Fibroblast of lung (primary cell): ENCODE data around the gene MACROD2. TPM values are rescaled to one million over a fixed set of nuclear protein-coding genes. Genes with fewer than 3 reads are reported as not detected.

Experiments
- DNase-seq, 2 donors: peaks; one replicate each; pipeline versions ENCODE4 v3.0.0 to v3.0.0-alpha.2; 2010; ENCODE audit warnings: low read depth in 2 of 2
- H2AFZ ChIP-seq: 2 replicates; pipeline ENCODE4 v1.5.1; 2012; ENCODE audit warnings: low read length, control low read depth, inconsistent platforms
- H3K27ac ChIP-seq: 2 replicates; pipeline ENCODE4 v1.5.1; 2011; ENCODE audit warnings: low read length, control low read depth; ENCODE audit not compliant: insufficient read depth
- H3K27me3 ChIP-seq: 2 replicates; pipeline ENCODE4 v1.5.1; 2011; ENCODE audit warnings: mild to moderate bottlenecking, low read length; ENCODE audit not compliant: control insufficient read depth, insufficient read depth
- H3K36me3 ChIP-seq: 2 replicates; pipeline ENCODE4 v1.5.1; 2011; ENCODE audit warnings: low read length; ENCODE audit not compliant: control insufficient read depth, insufficient read depth
- H3K4me1 ChIP-seq: 2 replicates; pipeline ENCODE4 v1.5.1; 2011; ENCODE audit warnings: low read length; ENCODE audit not compliant: control insufficient read depth, insufficient read depth; ENCODE audit errors: extremely low read depth
- H3K4me2 ChIP-seq: 2 replicates; pipeline ENCODE4 v1.5.1; 2011; ENCODE audit warnings: low read length, control low read depth; ENCODE audit not compliant: insufficient read depth; ENCODE audit errors: extremely low read depth
- H3K4me3 ChIP-seq, 4 experiments: fragments of 200-600 bp in 1 of 4; sonication (generic) in 1 of 4; replicated peaks in 1 of 4; 2 replicates each; pipeline ENCODE4 v1.5.1; 2011 to 2016; ENCODE audit warnings: low read length in 4 of 4, low read depth in 3 of 4, mild to moderate bottlenecking in 3 of 4, control low read depth in 2 of 4, inconsistent platforms in 1 of 4, mixed read lengths in 1 of 4; ENCODE audit not compliant: insufficient read depth in 1 of 4; ENCODE audit errors: control extremely low read depth in 1 of 4
- H3K79me2 ChIP-seq: 2 replicates; pipeline ENCODE4 v1.5.1; 2012; ENCODE audit warnings: mild to moderate bottlenecking, low read length, inconsistent platforms; ENCODE audit not compliant: control insufficient read depth, insufficient read depth
- H3K9ac ChIP-seq: 2 replicates; pipeline ENCODE4 v1.5.1; 2011; ENCODE audit warnings: mild to moderate bottlenecking, low read length, control low read depth; ENCODE audit not compliant: insufficient read depth
- H3K9me3 ChIP-seq: 2 replicates; pipeline ENCODE4 v1.5.1; 2012; ENCODE audit warnings: low read depth, low read length; ENCODE audit not compliant: control insufficient read depth, insufficient read depth
- H4K20me1 ChIP-seq: 2 replicates; pipeline ENCODE4 v1.5.1; 2011; ENCODE audit warnings: low read length; ENCODE audit not compliant: control insufficient read depth, insufficient read depth; ENCODE audit errors: extremely low read depth
- EZH2 ChIP-seq: IDR thresholded peaks from 2 replicates; pipeline ENCODE4 v1.5.1; 2012; ENCODE audit warnings: low read length, control low read depth, mild to moderate bottlenecking; ENCODE audit errors: missing control alignments
- polyA plus RNA-seq, 2 donors: library from polyadenylated mRNA; depleted of rRNA in 1 of 2; stranded (reverse) in 1 of 2; unstranded in 1 of 2; fragments of >200 nt; gene quantifications; 2 replicates each; pipeline ENCODE4 v1.2.1, GENCODE V29; 2011 to 2012; ENCODE audit warnings: missing spikeins in 1 of 2
- total RNA-seq: library from RNA; depleted of rRNA; stranded (reverse); fragments of >200 nt; gene quantifications from 2 replicates; pipeline ENCODE4 v1.2.1, GENCODE V29; 2014
- TF ChIP-seq, protein P1 (sequence below), 2 donors: IDR thresholded peaks in 1 of 2; conservative IDR thresholded peaks in 1 of 2; 1 replicate in 1 of 2; 2 replicates in 1 of 2; pipeline ENCODE4 v1.5.1; 2011 to 2012; ENCODE audit warnings: low read length in 2 of 2, control low read depth in 1 of 2, inconsistent platforms in 1 of 2, low read depth in 1 of 2, mild to moderate bottlenecking in 1 of 2

MACROD2 gene
- total and polyA plus RNA-seq, 2 donors (not counting 1 experiment from before 2014, with no cell fraction given), result 0.54 to 1.7 TPM

DNA sequence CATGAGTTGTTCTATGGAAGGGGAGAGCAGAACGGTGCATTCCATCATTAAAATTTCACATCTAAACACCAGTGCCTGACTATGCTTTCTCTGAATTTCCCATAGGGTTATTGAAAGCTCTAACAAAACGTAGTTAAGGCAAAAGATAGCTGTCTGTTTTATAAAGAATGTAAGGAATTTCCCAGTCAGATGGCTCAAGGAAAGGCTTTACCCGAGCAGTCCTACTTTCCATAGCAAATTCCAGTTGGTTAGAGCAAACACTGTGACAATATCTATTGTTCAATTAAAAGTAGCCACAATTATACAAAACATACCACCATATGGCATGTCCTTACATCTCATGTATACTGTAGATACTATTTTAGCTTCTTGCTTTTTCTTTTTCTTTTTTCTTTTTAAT is 1401.6 kb downstream of the MACROD2 start:
- H3K27ac ChIP-seq, result no peak overlapping the region
- no peak for DNase-seq
- H3K27me3 ChIP-seq, result no peaks in the 10 kb centered on the region
- H3K79me2 ChIP-seq, result no peaks in the 10 kb centered on the region
- H3K9me3 ChIP-seq, result no peaks in the 10 kb centered on the region
- H3K4me3 ChIP-seq, result no peak overlapping the region
- H3K4me2 ChIP-seq, result no peak overlapping the region
- no peaks in the 10 kb centered on the region for H3K4me1 ChIP-seq
- H2AFZ ChIP-seq, result no peak overlapping the region
- no peak overlapping the region for H3K9ac ChIP-seq
- TF ChIP-seq EZH2, result no peak
- TF ChIP-seq, protein P1, sequence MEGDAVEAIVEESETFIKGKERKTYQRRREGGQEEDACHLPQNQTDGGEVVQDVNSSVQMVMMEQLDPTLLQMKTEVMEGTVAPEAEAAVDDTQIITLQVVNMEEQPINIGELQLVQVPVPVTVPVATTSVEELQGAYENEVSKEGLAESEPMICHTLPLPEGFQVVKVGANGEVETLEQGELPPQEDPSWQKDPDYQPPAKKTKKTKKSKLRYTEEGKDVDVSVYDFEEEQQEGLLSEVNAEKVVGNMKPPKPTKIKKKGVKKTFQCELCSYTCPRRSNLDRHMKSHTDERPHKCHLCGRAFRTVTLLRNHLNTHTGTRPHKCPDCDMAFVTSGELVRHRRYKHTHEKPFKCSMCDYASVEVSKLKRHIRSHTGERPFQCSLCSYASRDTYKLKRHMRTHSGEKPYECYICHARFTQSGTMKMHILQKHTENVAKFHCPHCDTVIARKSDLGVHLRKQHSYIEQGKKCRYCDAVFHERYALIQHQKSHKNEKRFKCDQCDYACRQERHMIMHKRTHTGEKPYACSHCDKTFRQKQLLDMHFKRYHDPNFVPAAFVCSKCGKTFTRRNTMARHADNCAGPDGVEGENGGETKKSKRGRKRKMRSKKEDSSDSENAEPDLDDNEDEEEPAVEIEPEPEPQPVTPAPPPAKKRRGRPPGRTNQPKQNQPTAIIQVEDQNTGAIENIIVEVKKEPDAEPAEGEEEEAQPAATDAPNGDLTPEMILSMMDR (conservative IDR thresholded peaks at IDR 0.05 in 1 of 2, IDR thresholded peaks at IDR 0.05 in 1 of 2; ENCODE audit: low read depth in 1 of 2, low read length in 2 of 2), result no peak
- H4K20me1 ChIP-seq, result no peaks in the 10 kb centered on the region
- H3K36me3 ChIP-seq, result no peaks in the 10 kb centered on the region

DNA sequence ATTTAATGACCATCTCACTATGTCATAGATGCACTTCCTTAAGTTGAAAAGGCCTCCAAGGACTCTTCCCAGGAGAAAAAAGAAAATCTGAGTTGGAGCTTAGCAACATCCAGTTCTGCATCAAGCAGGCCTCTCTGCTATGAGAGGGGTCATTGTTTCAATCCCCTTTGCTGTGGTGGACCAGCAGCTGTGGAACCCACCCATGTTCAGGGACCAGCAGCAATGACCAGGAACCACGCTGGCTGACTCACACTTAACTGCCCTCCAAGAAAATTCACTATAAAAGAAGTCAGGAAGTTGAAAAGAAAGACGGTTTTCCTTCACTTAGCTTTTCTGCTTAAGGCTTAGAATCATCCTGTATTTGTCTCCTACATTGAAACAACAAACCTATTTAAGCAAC is 1404.5 kb downstream of the MACROD2 start:
- H3K4me3 ChIP-seq, result no peak overlapping the region
- H3K36me3 ChIP-seq, result no peaks in the 10 kb centered on the region
- H3K4me1 ChIP-seq, result no peaks in the 10 kb centered on the region
- no peak for TF ChIP-seq EZH2
- TF ChIP-seq, protein P1 (conservative IDR thresholded peaks at IDR 0.05 in 1 of 2, IDR thresholded peaks at IDR 0.05 in 1 of 2; ENCODE audit: low read depth in 1 of 2, low read length in 2 of 2), result no peak
- H3K79me2 ChIP-seq, result no peaks in the 10 kb centered on the region
- H4K20me1 ChIP-seq, result no peaks in the 10 kb centered on the region
- H3K27ac ChIP-seq, result no peak overlapping the region
- DNase-seq, result no peak
- H2AFZ ChIP-seq, result no peak overlapping the region
- H3K27me3 ChIP-seq, result no peaks in the 10 kb centered on the region
- no peak overlapping the region for H3K9ac ChIP-seq
- H3K4me2 ChIP-seq, result no peak overlapping the region
- no peaks in the 10 kb centered on the region for H3K9me3 ChIP-seq

- no peaks in the 10 kb centered on the region for H3K79me2 ChIP-seq
- TF ChIP-seq, protein P1 (conservative IDR thresholded peaks at IDR 0.05 in 1 of 2, IDR thresholded peaks at IDR 0.05 in 1 of 2; ENCODE audit: low read depth in 1 of 2, low read length in 2 of 2), result no peak
- no peak for TF ChIP-seq EZH2
- DNase-seq, result no peak
- no peak overlapping the region for H3K27ac ChIP-seq
- no peaks in the 10 kb centered on the region for H3K4me1 ChIP-seq
- no peaks in the 10 kb centered on the region for H3K36me3 ChIP-seq
- no peak overlapping the region for H3K4me2 ChIP-seq
- H2AFZ ChIP-seq, result no peak overlapping the region
- H3K9ac ChIP-seq, result no peak overlapping the region
- no peak overlapping the region for H3K4me3 ChIP-seq
- no peaks in the 10 kb centered on the region for H4K20me1 ChIP-seq
- H3K9me3 ChIP-seq, result no peaks in the 10 kb centered on the region
- H3K27me3 ChIP-seq, result no peaks in the 10 kb centered on the region
Observed at GRCh38 chr20:15406072-15406471, 1410.8 kb downstream of the MACROD2 start.
